Activated naive CD4-positive, alpha-beta T cell treated with anti-CD3 and anti-CD28 coated beads, Interleukin-2, amount 10 ng/mL, durations not matched to agents 7 days and 5 days (primary cell): ENCODE data around the gene COL26A1.

ENCODE experiments used
- CTCF ChIA-PET: fragments of 350-600 bp; sonication (Branson Sonifier 250); formaldehyde crosslinking; loops from one replicate; lab custom pipeline; 2021; ENCODE audit warnings: antibody characterized with exemption; lab: Charles Lee
- DNase-seq: peaks from one replicate; pipeline ENCODE4 v3.0.0-alpha.2; 2020
- H3K27ac Mint-ChIP-seq: one replicate; pipeline ENCODE4 v1.8.0; 2021; ENCODE audit warnings: mild to moderate bottlenecking, moderate library complexity, mixed read lengths
- H3K27me3 Mint-ChIP-seq: one replicate; pipeline ENCODE4 v1.8.0; 2021; ENCODE audit warnings: mild to moderate bottlenecking, mixed read lengths
- H3K36me3 Mint-ChIP-seq: one replicate; pipeline ENCODE4 v1.8.0; 2021; ENCODE audit warnings: mixed read lengths
- H3K4me1 Mint-ChIP-seq: one replicate; pipeline ENCODE4 v1.8.0; 2021; ENCODE audit warnings: mixed read lengths
- H3K4me3 Mint-ChIP-seq: one replicate; pipeline ENCODE4 v1.8.0; 2021; ENCODE audit warnings: mild to moderate bottlenecking, moderate library complexity, mixed read lengths
- H3K9me3 Mint-ChIP-seq: one replicate; pipeline ENCODE4 v1.8.0; 2021; ENCODE audit warnings: mixed read lengths

COL26A1 gene

GRCh38 chr7:101575168-101575567 lies 212.5 kb downstream of the COL26A1 start:
- Mint-ChIP-seq H3K4me3 (no peak overlapping the region), H3K27me3 (peaks cover 10% of the 10 kb centered on the region), H3K4me1 (no peaks in the 10 kb centered on the region), H3K36me3 (no peaks in the 10 kb centered on the region), H3K9me3 (peaks cover 2% of the 10 kb centered on the region), H3K27ac (no peak overlapping the region)
- no peak for DNase-seq
- CTCF ChIA-PET, result no interaction called here

DNA sequence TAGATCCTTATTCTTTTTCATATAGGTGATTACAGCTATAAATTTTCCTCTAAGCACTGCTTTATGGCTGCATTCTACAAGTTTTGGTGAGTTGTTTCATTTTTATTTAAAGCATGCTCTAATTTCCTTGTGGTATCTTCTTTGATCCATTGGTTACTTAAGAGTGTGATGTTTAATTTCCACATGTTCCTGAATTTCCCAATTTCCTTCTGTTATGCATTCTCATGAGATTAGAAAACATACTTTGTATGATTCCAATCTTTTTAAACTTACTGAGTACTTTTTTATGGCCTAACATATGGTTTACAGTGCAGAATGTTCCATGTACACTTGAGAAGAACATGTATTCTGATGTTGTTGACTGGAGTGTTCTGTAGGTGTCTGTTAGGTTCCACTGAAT lies 213.0 kb downstream of the COL26A1 start:
- peaks cover 10% of the 10 kb centered on the region for H3K27me3 Mint-ChIP-seq
- H3K9me3 Mint-ChIP-seq, result peaks cover 2% of the 10 kb centered on the region
- no peak overlapping the region for H3K27ac Mint-ChIP-seq
- no peaks in the 10 kb centered on the region for H3K4me1 Mint-ChIP-seq
- DNase-seq, result no peak
- CTCF ChIA-PET, result interaction anchor here (0.6 kb wide), 1 partner anchor 533 kb away, joined by 3 read pairs; no protein-coding TSS in a partner anchor
- no peaks in the 10 kb centered on the region for H3K36me3 Mint-ChIP-seq
- H3K4me3 Mint-ChIP-seq, result no peak overlapping the region

- CTCF ChIA-PET, result no interaction called here
- H3K27ac Mint-ChIP-seq, result no peak overlapping the region
Observed at GRCh38 chr7:101576998-101577397, 214.3 kb downstream of the COL26A1 start.

DNA sequence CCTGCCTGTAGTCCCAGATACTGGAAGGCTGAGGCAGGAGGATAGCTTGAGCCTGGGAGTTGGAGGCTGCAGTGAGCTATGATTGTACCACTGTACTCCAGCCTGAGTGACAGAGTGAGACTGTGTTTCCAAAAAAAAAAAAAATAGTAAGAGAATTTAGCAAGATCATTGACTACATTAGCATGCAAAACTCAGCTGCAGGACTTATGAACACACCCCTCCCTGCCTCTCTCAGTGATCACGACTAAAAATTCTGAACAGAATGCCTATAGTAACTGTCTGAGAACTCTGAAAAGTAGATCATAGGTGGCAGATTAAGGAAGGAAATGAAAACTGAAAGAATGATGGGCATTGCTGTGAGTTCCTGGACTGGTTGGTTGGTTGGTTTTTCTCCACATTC lies 215.9 kb downstream of the COL26A1 start:
- H3K9me3 Mint-ChIP-seq, result peaks cover 2% of the 10 kb centered on the region
- CTCF ChIA-PET, result interaction anchor here (0.7 kb wide), 1 partner anchor 635 kb away, joined by 3 read pairs; no protein-coding TSS in a partner anchor
- H3K27me3 Mint-ChIP-seq, result peaks cover 6% of the 10 kb centered on the region
- no peaks in the 10 kb centered on the region for H3K36me3 Mint-ChIP-seq
- no peak overlapping the region for H3K27ac Mint-ChIP-seq
- no peak for DNase-seq
- H3K4me1 Mint-ChIP-seq, result no peaks in the 10 kb centered on the region
- H3K4me3 Mint-ChIP-seq, result no peak overlapping the region

More at GRCh38 chr7:101576998-101577397, 214.3 kb downstream of the COL26A1 start:
- Mint-ChIP-seq H3K36me3 (no peaks in the 10 kb centered on the region), H3K4me1 (no peaks in the 10 kb centered on the region), H3K4me3 (no peak overlapping the region), H3K27me3 (peaks cover 6% of the 10 kb centered on the region), H3K9me3 (peaks cover 2% of the 10 kb centered on the region)
- DNase-seq, result no peak

- H3K4me1 Mint-ChIP-seq, result no peaks in the 10 kb centered on the region
- H3K27me3 Mint-ChIP-seq, result peaks cover 6% of the 10 kb centered on the region
- DNase-seq, result no peak
- peaks cover 2% of the 10 kb centered on the region for H3K9me3 Mint-ChIP-seq
- H3K4me3 Mint-ChIP-seq, result no peak overlapping the region
- no peaks in the 10 kb centered on the region for H3K36me3 Mint-ChIP-seq
- H3K27ac Mint-ChIP-seq, result no peak overlapping the region
- CTCF ChIA-PET, result no interaction called here
Observed at GRCh38 chr7:101580596-101580995, 217.9 kb downstream of the COL26A1 start.

DNA sequence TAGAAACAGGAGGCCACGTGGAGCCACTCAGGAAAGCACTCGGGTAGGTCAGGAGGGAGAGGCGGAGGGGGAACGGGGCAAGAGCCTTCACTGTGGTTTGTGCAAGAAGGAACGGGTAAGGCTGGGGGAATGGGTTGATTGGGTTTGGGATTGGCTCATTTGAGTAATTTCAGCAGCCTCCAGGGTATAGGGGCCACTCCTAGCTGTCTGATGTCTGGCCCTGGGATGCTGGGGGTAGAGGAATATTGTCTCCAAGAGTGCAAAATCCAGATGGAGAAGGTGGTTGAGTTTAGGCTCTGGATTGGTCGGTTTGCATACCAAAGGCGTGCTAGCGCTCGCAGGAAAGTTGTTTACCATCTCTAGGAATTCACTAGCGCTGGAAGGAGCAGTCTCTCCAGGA lies 219.2 kb downstream of the COL26A1 start:
- no peaks in the 10 kb centered on the region for H3K4me1 Mint-ChIP-seq
- CTCF ChIA-PET, result no interaction called here
- H3K36me3 Mint-ChIP-seq, result no peaks in the 10 kb centered on the region
- no peak overlapping the region for H3K27ac Mint-ChIP-seq
- peaks cover 6% of the 10 kb centered on the region for H3K27me3 Mint-ChIP-seq
- peaks cover 2% of the 10 kb centered on the region for H3K9me3 Mint-ChIP-seq
- DNase-seq, result no peak
- no peak overlapping the region for H3K4me3 Mint-ChIP-seq

DNA sequence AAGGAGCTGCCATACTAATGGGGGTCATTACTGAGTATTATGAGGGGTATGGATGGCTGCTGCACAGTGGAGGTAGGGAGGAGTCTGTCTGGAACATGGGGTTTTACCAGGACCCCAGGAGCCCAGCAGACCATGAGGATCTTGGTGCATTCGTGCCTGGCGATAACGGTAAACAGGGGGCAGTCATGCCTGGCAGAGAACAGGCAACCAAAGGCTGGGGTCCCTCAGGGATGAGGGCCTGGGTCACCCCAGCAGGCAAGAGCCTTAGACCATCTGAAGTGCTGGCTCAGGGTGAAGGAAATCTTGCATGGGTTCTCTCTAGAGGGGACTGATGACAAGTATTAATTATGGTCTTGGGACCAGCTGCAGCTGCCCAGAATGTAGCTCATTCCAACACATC lies 220.3 kb downstream of the COL26A1 start:
- H3K36me3 Mint-ChIP-seq, result no peaks in the 10 kb centered on the region
- no peak for DNase-seq
- CTCF ChIA-PET, result no interaction called here
- H3K27me3 Mint-ChIP-seq, result peaks cover 10% of the 10 kb centered on the region
- H3K9me3 Mint-ChIP-seq, result peaks cover 2% of the 10 kb centered on the region
- no peak overlapping the region for H3K27ac Mint-ChIP-seq
- H3K4me1 Mint-ChIP-seq, result no peaks in the 10 kb centered on the region
- no peak overlapping the region for H3K4me3 Mint-ChIP-seq

DNA sequence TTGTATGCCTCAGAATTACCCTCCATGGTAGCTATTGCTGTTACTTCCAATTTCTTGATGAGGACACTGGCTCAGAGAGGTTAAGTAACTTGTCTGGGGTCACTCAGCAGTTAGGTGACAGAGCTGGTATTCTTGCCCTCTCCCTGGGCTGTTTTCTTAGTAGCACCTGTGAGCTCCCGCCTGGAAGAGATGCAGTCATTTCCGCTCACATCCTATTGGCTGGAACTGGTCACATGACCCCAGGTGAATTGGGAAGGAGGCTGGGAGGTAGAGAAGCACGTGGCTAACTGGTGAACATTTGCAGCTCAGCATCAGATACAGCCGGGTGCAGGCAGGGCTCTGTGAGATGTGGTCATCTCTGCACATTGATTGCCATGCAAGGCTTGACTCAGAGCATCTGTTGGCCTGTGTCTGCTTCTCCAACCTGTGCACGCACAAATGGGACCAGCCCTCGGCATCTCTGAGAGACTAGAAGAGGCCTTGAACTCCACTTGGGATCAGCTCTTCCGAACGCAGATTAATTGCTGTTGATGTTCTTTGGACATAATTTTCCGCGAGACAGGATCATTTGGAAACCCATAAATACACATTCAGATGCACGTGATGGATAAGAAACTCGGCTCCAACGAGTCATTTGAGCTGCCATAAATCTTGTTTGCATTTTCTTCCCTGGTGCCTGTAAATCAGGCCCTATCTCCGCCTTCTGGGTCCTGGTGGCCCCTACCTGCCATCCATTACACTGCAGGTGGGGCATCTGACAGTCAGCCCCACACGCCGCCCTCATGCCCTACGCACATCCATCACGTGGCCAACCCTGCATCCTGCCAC lies 223.6 kb downstream of the COL26A1 start:
- Mint-ChIP-seq H3K27ac (peak overlapping the region; percentile 28), H3K9me3 (no peaks in the 10 kb centered on the region), H3K36me3 (no peaks in the 10 kb centered on the region), H3K4me1 (no peaks in the 10 kb centered on the region), H3K4me3 (no peak overlapping the region), H3K27me3 (peaks cover 5% of the 10 kb centered on the region)
- DNase-seq, result no peak
- CTCF ChIA-PET, result interaction anchor here (1.1 kb wide), 1 partner anchor 11 kb away, joined by 3 read pairs; no protein-coding TSS in a partner anchor

DNA sequence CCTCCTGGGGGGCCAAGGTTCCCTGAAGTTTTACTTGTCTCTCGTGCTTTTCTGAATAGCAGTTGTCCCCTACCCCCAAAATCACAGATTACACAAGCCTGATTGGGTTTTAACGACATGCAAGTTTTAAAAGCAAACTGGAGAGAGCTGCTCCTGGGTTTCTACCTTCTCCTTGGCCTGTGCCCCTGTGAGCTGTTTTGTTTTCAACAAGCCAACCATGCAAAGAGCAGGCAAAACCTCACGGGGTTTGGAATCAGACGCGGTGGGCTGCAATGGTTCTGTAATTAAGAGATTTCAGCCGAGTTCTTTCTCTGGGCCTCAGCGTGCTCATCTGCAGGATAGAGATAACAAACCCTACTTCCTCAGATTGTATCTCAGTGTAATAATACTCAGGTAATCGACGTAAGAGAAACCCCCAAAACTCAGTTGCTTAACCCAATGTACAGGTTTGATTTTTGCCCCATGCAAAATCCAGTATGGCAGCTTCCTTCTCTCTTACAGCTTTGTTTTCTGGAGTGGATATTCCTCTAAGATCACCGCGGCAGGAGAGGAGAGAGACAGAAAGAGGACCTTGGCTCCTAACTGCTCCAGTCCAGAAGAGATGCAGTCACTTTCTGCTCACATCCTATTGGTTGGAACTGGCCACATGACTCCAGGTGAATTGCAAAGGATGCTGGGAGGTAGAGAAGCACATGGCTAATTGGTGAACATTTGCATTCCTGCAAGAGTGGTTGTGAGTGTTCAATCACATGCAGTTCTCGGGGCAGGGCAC lies 224.4 kb downstream of the COL26A1 start:
- no peaks in the 10 kb centered on the region for H3K9me3 Mint-ChIP-seq
- no peaks in the 10 kb centered on the region for H3K4me1 Mint-ChIP-seq
- no peak for DNase-seq
- H3K36me3 Mint-ChIP-seq, result no peaks in the 10 kb centered on the region
- peak overlapping the region; percentile 28 for H3K27ac Mint-ChIP-seq
- CTCF ChIA-PET, result interaction anchor here (1.1 kb wide), 1 partner anchor 10 kb away, joined by 3 read pairs; no protein-coding TSS in a partner anchor
- H3K4me3 Mint-ChIP-seq, result no peak overlapping the region
- peaks cover 5% of the 10 kb centered on the region for H3K27me3 Mint-ChIP-seq

DNA sequence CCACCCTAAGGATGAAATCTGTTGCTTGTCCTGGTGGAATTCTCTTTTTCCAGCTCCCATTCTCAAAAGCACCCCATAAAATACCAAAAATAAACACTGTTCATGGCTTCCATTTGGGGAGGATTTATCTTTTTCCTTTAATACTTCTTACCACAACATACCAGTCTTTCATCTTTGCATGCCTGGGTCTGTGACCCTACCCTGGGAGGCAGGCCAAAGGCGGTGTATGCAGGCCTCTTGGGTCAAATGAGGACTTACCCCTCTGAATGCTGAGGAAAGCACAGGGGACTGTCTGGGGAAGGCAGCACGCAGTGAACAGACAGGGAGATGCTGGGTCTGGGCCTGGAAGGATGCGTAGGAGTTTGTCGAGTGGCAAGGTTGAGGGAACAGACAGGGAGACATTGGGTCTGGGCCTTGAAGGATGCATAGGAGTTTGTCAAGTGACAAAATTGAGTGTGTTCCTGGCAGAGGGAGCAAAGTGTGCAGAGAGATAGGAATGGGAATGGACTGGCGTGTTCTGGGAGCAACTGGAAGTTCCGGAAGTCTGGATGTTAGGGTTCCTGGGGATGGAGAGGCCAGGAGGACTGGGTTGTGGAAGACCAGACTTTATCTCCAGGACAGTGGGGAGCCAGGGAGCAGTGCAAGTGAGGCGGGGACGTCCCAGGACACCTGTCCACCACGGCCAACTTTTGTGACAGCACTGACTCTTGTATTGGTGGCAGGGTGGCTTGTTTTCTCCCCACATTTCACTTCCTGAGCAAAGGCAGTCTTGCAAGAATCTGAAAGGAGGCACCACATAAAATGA lies 225.7 kb downstream of the COL26A1 start:
- no peak overlapping the region for H3K27ac Mint-ChIP-seq
- CTCF ChIA-PET, result no interaction called here
- H3K27me3 Mint-ChIP-seq, result peaks cover 5% of the 10 kb centered on the region
- DNase-seq, result no peak
- no peak overlapping the region for H3K4me3 Mint-ChIP-seq
- H3K9me3 Mint-ChIP-seq, result no peaks in the 10 kb centered on the region
- H3K4me1 Mint-ChIP-seq, result no peaks in the 10 kb centered on the region
- H3K36me3 Mint-ChIP-seq, result no peaks in the 10 kb centered on the region

DNA sequence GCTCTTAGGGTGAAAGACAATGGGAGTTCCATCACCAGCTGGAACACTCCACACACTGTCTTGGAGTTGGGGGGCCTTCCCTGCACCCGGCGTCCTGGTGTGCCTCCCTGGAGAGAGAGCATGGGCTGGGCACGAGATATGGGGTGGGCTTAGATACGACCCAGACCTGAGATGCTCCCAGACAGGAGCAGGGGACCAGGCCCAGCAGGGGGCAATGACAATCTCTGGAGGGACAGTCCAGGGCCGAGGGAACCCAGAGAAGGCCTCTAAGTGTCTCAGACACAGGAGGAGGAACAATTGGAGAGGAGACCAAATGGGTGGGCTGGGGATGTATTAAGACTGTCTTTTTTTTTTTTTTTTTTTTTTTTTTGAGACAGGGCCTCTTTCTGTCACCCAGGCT lies 226.4 kb downstream of the COL26A1 start:
- H3K4me3 Mint-ChIP-seq, result no peak overlapping the region

DNA sequence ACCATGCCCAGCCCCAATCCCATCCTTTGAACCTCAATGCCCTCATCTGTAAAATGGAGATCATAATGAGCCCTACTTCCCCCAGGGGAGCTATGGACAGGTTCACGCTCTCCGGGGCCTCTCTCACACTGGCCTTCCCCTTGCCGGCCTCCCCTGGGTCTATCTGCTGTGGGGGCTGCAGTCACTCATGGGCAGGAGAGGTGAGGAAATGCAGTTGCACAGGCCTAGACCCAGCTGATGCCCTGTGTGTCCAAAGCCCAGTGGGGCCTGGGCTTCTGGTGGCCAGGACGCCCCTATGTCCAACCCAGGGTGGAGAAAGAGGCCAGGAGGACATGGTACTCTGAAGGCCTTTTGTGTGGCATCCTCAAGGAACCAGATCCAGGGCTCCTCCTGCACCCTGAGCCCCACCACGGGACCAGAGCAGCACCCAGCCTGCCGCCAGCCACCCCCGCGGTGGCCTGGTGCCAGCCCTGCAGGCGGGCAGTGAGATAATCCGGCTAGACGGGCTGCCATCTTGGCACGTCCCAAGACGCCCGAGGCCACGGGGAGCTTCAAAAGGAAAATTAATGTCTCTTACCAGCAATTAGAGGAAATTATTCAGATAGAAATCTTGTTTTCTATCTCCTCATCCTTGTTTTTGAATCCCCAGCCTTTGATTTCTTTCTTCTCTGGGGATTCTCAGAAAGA lies 227.4 kb downstream of the COL26A1 start:
- Mint-ChIP-seq H3K9me3 (no peaks in the 10 kb centered on the region), H3K36me3 (no peaks in the 10 kb centered on the region), H3K27me3 (peaks cover 8% of the 10 kb centered on the region), H3K27ac (no peak overlapping the region), H3K4me3 (no peak overlapping the region), H3K4me1 (no peaks in the 10 kb centered on the region)
- CTCF ChIA-PET, result no interaction called here
- no peak for DNase-seq

More for the DNA sequence above, 226.4 kb downstream of the COL26A1 start:
- Mint-ChIP-seq H3K36me3 (no peaks in the 10 kb centered on the region), H3K9me3 (no peaks in the 10 kb centered on the region), H3K27me3 (peaks cover 5% of the 10 kb centered on the region), H3K27ac (no peak overlapping the region), H3K4me1 (no peaks in the 10 kb centered on the region)
- CTCF ChIA-PET, result no interaction called here
- DNase-seq, result no peak

GRCh38 chr7:101590663-101591435 lies 228.2 kb downstream of the COL26A1 start:
- H3K27ac Mint-ChIP-seq, result no peak overlapping the region
- no peaks in the 10 kb centered on the region for H3K9me3 Mint-ChIP-seq
- no peaks in the 10 kb centered on the region for H3K4me1 Mint-ChIP-seq
- H3K36me3 Mint-ChIP-seq, result no peaks in the 10 kb centered on the region
- peaks cover 14% of the 10 kb centered on the region for H3K27me3 Mint-ChIP-seq
- H3K4me3 Mint-ChIP-seq, result no peak overlapping the region
- CTCF ChIA-PET, result no interaction called here
- no peak for DNase-seq
